WERI-Rb-1 (cell line): Measurements from ENCODE around the gene PTH1R.

Experiments
- DNase-seq: peaks from one replicate; pipeline ENCODE4 v3.0.0-alpha.2; 2020
- H3K27ac ChIP-seq: fragments of 250-450 bp; sonication (Bioruptor Pico); 2 replicates; pipeline ENCODE4 v1.5.1; 2020; ENCODE audit warnings: mild to moderate bottlenecking, moderate library complexity
- H3K27me3 ChIP-seq: fragments of 250-450 bp; sonication (Bioruptor Pico); 2 replicates; pipeline ENCODE4 v1.5.1; 2021; ENCODE audit warnings: mild to moderate bottlenecking, low read depth, moderate library complexity; ENCODE audit not compliant: insufficient read depth, severe bottlenecking
- H3K36me3 ChIP-seq: fragments of 250-450 bp; sonication (Bioruptor Pico); 2 replicates; pipeline ENCODE4 v1.5.1; 2020; ENCODE audit warnings: mild to moderate bottlenecking, moderate library complexity
- H3K4me3 ChIP-seq: 2 replicates; pipeline ENCODE4 v1.5.1; 2011; ENCODE audit warnings: low read depth, mild to moderate bottlenecking, control low read depth, low read length
- H3K9me3 ChIP-seq: fragments of 250-450 bp; sonication (Bioruptor Pico); 2 replicates; pipeline ENCODE4 v1.5.1; 2021; ENCODE audit warnings: mild to moderate bottlenecking, moderate library complexity; ENCODE audit not compliant: severe bottlenecking
- TF ChIP-seq, protein P1 (sequence below): IDR thresholded peaks from 2 replicates; pipeline ENCODE4 v1.5.1; 2011; ENCODE audit warnings: low read depth, mild to moderate bottlenecking, control low read depth, inconsistent platforms, low read length

PTH1R gene

DNA sequence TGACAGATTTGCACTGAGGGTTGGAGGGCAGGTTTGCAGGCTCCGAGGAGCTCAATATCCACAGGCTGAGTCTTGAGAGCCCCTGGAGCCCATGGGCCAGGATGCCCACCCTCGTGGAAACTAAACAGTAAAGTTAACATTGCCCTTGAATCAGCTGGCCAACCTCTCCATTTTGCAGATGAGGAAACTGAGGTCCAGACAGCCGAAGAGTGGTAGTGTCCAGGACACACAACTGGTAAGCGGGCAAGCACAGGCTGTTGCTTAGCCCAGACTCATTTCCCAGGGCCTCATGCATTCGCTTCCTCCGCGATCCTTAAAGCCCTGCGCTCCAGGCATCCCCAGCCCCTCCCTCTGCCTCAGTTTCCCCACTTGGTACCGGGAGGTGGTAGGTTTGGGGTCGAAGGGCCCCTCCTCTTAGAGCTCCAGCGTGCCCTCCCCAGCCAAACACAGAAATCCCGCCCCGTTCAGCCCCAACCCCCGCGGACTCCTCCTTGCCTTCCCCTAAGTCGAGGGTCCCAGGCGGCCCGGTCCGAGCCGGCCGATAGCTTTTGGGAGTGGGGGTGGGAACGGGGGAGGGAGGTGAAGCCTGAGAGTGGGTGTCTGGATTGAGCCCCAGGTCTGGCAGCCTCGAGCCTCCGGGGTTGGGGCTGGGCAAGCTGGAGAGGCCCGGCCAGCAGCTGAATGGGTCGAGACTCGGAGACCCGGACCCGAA, 3.5 kb downstream of the PTH1R start:
- no peak overlapping the region for H3K27ac ChIP-seq
- H3K27me3 ChIP-seq, result peaks cover 15% of the 10 kb centered on the region
- DNase-seq, result no peak
- no peaks in the 10 kb centered on the region for H3K9me3 ChIP-seq
- H3K4me3 ChIP-seq, result no peak overlapping the region
- TF ChIP-seq, protein P1, sequence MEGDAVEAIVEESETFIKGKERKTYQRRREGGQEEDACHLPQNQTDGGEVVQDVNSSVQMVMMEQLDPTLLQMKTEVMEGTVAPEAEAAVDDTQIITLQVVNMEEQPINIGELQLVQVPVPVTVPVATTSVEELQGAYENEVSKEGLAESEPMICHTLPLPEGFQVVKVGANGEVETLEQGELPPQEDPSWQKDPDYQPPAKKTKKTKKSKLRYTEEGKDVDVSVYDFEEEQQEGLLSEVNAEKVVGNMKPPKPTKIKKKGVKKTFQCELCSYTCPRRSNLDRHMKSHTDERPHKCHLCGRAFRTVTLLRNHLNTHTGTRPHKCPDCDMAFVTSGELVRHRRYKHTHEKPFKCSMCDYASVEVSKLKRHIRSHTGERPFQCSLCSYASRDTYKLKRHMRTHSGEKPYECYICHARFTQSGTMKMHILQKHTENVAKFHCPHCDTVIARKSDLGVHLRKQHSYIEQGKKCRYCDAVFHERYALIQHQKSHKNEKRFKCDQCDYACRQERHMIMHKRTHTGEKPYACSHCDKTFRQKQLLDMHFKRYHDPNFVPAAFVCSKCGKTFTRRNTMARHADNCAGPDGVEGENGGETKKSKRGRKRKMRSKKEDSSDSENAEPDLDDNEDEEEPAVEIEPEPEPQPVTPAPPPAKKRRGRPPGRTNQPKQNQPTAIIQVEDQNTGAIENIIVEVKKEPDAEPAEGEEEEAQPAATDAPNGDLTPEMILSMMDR, result no peak
- no peaks in the 10 kb centered on the region for H3K36me3 ChIP-seq

DNA sequence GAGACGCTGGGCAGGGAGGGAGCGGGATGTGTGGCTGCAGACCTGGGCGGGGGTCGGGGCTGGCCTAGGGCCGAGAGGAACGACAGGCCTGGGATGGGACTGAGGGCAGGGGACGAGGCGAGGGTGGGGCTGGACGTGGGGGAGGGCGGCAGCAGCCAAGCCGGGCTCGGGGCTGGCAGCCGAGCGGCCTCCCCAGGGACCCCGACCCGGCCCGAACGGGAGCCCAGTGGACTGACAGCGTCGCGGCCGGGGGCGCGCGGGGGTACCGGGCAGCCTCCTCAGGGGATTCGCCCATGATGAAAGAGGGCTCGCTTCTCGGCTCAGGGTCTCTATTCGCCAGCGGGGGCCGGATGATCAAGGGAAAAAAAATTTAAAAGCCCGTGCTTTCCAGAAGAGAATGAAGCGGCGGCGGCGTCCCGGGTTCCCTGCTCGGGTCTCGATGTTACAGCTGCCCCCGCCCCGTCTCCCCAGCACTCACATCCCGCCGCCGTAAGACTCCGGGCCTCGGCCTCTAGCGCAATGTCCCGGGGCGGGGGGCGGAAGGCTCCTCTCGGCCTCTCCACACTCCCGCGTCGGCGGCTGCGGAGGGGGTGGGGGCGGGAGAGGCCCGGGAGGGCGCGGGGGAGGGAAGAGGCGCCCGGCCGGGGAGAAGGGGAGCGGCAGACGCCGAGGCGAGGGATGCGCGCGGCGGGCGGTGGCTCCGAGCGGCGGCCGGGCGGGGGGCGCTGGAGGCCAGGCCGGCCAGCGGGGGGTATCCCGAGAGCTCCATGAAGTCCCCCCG, 4.3 kb downstream of the PTH1R start:
- peak overlapping the region; percentile 66 for H3K4me3 ChIP-seq
- TF ChIP-seq, protein P1, result no peak
- peaks cover 15% of the 10 kb centered on the region for H3K27me3 ChIP-seq
- H3K9me3 ChIP-seq, result no peaks in the 10 kb centered on the region
- H3K36me3 ChIP-seq, result no peaks in the 10 kb centered on the region
- H3K27ac ChIP-seq, result no peak overlapping the region
- DNase-seq, result peak; percentile 36

DNA sequence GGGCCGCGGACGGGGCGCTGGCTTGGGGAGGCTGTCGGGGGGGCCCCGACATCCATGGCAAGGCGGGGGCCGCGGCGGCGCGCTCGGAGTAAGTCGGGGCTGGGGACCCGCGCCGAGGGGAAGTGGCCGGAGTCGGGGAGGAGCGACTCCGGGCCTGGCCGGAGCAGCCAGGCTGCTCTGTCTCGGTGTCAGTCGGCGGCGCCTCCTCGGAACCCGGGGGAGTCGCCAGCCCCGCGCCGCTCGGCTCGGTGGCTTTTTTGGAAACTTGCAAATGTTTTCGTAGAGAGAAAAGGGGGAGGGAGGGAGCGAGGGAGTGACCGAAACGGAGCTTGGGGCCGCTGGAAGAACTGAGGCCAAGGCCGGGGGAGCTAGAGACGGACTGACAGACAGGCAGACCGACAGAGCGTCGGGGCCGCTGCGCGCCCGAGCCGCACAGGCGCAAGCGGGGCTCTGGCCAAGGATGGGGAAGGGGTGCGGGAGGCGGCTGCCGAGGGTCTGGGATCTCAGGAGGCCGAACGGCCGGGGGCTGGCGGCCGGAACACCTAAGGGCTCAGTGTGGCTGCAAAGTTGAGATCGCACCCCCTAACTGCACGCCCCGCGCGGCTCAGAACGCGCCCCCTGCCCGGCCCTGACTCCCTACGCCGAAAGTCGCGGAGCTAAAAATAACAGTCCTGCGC, 5.0 kb downstream of the PTH1R start:
- H3K4me3 ChIP-seq, result peak overlapping the region; percentile 66
- H3K36me3 ChIP-seq, result no peaks in the 10 kb centered on the region
- TF ChIP-seq, protein P1, result no peak
- H3K27ac ChIP-seq, result no peak overlapping the region
- no peaks in the 10 kb centered on the region for H3K9me3 ChIP-seq
- H3K27me3 ChIP-seq, result peaks cover 15% of the 10 kb centered on the region
- no peak for DNase-seq

DNA sequence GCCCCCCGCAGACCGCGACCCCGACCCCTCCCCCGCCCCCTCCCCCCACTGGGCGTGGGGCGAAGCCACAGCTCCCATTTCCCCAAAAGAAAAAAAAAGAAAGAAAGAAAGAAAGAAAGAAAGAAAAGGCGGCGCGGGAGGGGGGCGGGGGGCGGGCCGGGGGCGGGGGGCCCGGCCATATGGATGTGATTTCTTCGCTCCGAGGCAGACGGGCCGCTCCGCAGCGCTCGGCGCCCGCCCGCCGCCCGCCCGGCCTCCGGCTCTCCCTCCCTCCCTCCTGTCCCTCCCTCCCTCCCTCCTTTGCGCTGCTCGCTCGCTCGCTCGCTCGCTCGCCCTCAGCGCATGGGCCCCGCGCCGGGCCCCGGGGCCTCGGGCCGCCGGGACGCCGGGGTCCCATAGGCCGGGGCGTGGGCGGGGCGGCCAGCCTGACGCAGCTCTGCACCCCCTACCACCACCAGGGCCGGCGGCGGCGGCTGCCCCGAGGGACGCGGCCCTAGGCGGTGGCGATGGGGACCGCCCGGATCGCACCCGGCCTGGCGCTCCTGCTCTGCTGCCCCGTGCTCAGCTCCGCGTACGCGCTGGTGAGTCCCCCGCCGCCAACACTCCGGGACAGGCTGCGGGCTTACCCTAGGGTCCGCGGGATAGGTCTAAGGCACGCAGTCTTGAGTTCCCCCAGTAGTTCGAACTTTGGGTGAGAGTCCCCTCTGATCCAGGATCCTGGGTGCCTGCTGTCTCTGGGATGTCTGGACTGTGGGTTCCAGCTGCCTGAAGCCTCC, 5.7 kb downstream of the PTH1R start:
- DNase-seq, result peak; percentile 37
- Histone ChIP-seq H3K27me3 (peaks cover 15% of the 10 kb centered on the region), H3K36me3 (no peaks in the 10 kb centered on the region), H3K27ac (no peak overlapping the region), H3K9me3 (no peaks in the 10 kb centered on the region), H3K4me3 (peak overlapping the region; percentile 66)
- TF ChIP-seq, protein P1, result no peak

DNA sequence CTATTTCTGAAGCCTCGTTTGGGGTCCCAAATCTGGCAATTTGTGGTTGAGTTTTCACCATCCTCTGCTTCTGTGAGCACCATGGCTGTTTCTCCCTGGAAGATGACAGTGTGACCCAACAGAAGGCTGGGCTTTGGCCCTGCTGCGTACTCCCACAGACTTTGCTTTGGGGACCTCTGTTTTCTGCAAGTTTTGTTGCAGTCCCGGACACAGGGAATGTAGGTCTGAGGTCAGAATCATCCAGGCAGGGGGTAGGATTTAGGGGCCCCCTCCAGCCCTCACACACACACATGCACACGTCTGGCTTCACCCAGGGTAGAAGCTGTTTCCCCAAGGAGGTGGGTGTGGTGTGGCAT, 6.3 kb downstream of the PTH1R start:
- TF ChIP-seq, protein P1, result no peak
- Histone ChIP-seq H3K4me3 (no peak overlapping the region), H3K27me3 (peaks cover 15% of the 10 kb centered on the region), H3K27ac (no peak overlapping the region), H3K9me3 (no peaks in the 10 kb centered on the region), H3K36me3 (no peaks in the 10 kb centered on the region)
- no peak for DNase-seq
